Hepatocyte (in vitro differentiated cells): ENCODE measurements around the gene SMIM1. TPM values are rescaled to one million over a fixed set of nuclear protein-coding genes. Genes with fewer than 3 reads are reported as not detected.

Experiments
- DNase-seq: peaks from one replicate; pipeline ENCODE4 v3.0.0-alpha.2; 2016; ENCODE audit warnings: low spot score
- H2AFZ ChIP-seq: fragments of 200-600 bp; sonication (generic); 2 replicates; pipeline ENCODE4 v1.6.0; 2016; ENCODE audit warnings: antibody characterized with exemption, mild to moderate bottlenecking
- H3K27ac ChIP-seq: fragments of 200-600 bp; sonication (generic); 2 replicates; pipeline ENCODE4 v1.5.1; 2016; ENCODE audit warnings: mild to moderate bottlenecking
- H3K27me3 ChIP-seq: fragments of 200-600 bp; sonication (generic); 2 replicates; pipeline ENCODE4 v1.6.1; 2016
- H3K36me3 ChIP-seq: fragments of 200-600 bp; sonication (generic); replicated peaks from 2 replicates; pipeline ENCODE4 v1.5.1; 2016; ENCODE audit warnings: low read depth; ENCODE audit not compliant: insufficient read depth
- H3K4me1 ChIP-seq: fragments of 200-600 bp; sonication (generic); 2 replicates; pipeline ENCODE4 v1.5.1; 2016; ENCODE audit warnings: mild to moderate bottlenecking, moderate library complexity; ENCODE audit not compliant: insufficient read depth
- H3K4me2 ChIP-seq: fragments of 200-600 bp; sonication (generic); 2 replicates; pipeline ENCODE4 v1.6.0; 2016
- H3K4me3 ChIP-seq: fragments of 200-600 bp; sonication (generic); 2 replicates; pipeline ENCODE4 v1.5.1; 2016; ENCODE audit warnings: mild to moderate bottlenecking
- H3K79me2 ChIP-seq: fragments of 200-600 bp; sonication (generic); 2 replicates; pipeline ENCODE4 v1.6.0; 2017; ENCODE audit warnings: mild to moderate bottlenecking
- H3K9me2 ChIP-seq: fragments of 200-600 bp; sonication (generic); replicated peaks from 2 replicates; pipeline ENCODE4 v1.6.0; 2017; ENCODE audit warnings: mild to moderate bottlenecking; ENCODE audit not compliant: insufficient read depth
- H3K9me3 ChIP-seq: fragments of 200-600 bp; sonication (generic); 2 replicates; pipeline ENCODE4 v1.5.1; 2016; ENCODE audit warnings: low read depth, mild to moderate bottlenecking
- H4K20me1 ChIP-seq: fragments of 200-600 bp; sonication (generic); 2 replicates; pipeline ENCODE4 v1.6.0; 2016; ENCODE audit warnings: mild to moderate bottlenecking; ENCODE audit not compliant: insufficient read depth, poor library complexity, severe bottlenecking
- CTCF ChIP-seq: fragments of 200-600 bp; sonication (generic); IDR thresholded peaks from 2 replicates; pipeline ENCODE4 v1.5.1; 2016; ENCODE audit warnings: antibody characterized with exemption, mild to moderate bottlenecking; ENCODE audit not compliant: poor library complexity
- EZH2 ChIP-seq: fragments of 200-600 bp; sonication (generic); IDR thresholded peaks from 2 replicates; pipeline ENCODE4 v1.6.1; 2016; ENCODE audit warnings: antibody characterized with exemption, mild to moderate bottlenecking, borderline replicate concordance
- EZH2phosphoT487 ChIP-seq: fragments of 200-600 bp; sonication (generic); IDR thresholded peaks from one replicate; pipeline ENCODE4 v1.6.1; 2018; ENCODE audit warnings: antibody characterized with exemption, mild to moderate bottlenecking, low read depth, moderate library complexity; ENCODE audit not compliant: unreplicated experiment, severe bottlenecking
- WGBS: methylation state at CpG from one replicate; pipeline ENCODE4 v1.1.6; 2016; ENCODE audit warnings: low lambda C conversion rate; ENCODE audit errors: missing lambda C conversion rate; 5-methylcytosine and 5-hydroxymethylcytosine counted together
- polyA plus RNA-seq: library from polyadenylated mRNA; unstranded; fragments of >200 nt; fragmentation: Nextera tagmentation; extraction: Ambion mirVana; gene quantifications from 2 replicates; pipeline ENCODE4 v1.2.1, GENCODE V29; 2016
- total RNA-seq: library from RNA; depleted of rRNA; stranded (reverse); fragments of >200 nt; gene quantifications from 2 replicates; pipeline ENCODE4 v1.2.3, GENCODE V29; 2014

SMIM1 gene
- total and polyA plus RNA-seq, 2 experiments from 2014 or later, result 21.0 to 118 TPM

- WGBS, result 39% methylated on average over 34 of the region's 37 CpGs
- Histone ChIP-seq H3K4me2 (no peak overlapping the region), H3K9me3 (no peaks in the 10 kb centered on the region), H2AFZ (no peak overlapping the region), H4K20me1 (no peaks in the 10 kb centered on the region), H3K9me2 (no peaks in the 10 kb centered on the region), H3K36me3 (no peaks in the 10 kb centered on the region), H3K27me3 (no peaks in the 10 kb centered on the region), H3K27ac (no peak overlapping the region), H3K4me1 (no peaks in the 10 kb centered on the region), H3K4me3 (no peak overlapping the region), H3K79me2 (no peaks in the 10 kb centered on the region)
- TF ChIP-seq EZH2 (no peak), EZH2phosphoT487 (no peak), CTCF (no peak)
- no peak for DNase-seq
Observed at GRCh38 chr1:3732434-3733093, 40.0 kb upstream of the SMIM1 start.

- H3K4me3 ChIP-seq, result no peak overlapping the region
- no peak for TF ChIP-seq EZH2phosphoT487
- TF ChIP-seq CTCF, result no peak
- TF ChIP-seq EZH2, result no peak
- H3K27me3 ChIP-seq, result no peaks in the 10 kb centered on the region
- no peaks in the 10 kb centered on the region for H3K9me2 ChIP-seq
- no peak for DNase-seq
- H3K4me1 ChIP-seq, result no peaks in the 10 kb centered on the region
- WGBS, result 84% methylated on average over 29 of the region's 29 CpGs
- no peak overlapping the region for H3K27ac ChIP-seq
- H4K20me1 ChIP-seq, result no peaks in the 10 kb centered on the region
- no peak overlapping the region for H2AFZ ChIP-seq
- H3K36me3 ChIP-seq, result no peaks in the 10 kb centered on the region
- no peaks in the 10 kb centered on the region for H3K79me2 ChIP-seq
- no peaks in the 10 kb centered on the region for H3K9me3 ChIP-seq
- no peak overlapping the region for H3K4me2 ChIP-seq
Observed at GRCh38 chr1:3733094-3733882, 39.3 kb upstream of the SMIM1 start.

- H3K9me3 ChIP-seq, result no peaks in the 10 kb centered on the region
- no peak overlapping the region for H3K4me2 ChIP-seq
- no peak for TF ChIP-seq EZH2
- no peak for TF ChIP-seq CTCF
- no peak for TF ChIP-seq EZH2phosphoT487
- H3K27me3 ChIP-seq, result no peaks in the 10 kb centered on the region
- no peaks in the 10 kb centered on the region for H3K4me1 ChIP-seq
- no peaks in the 10 kb centered on the region for H3K9me2 ChIP-seq
- no peak overlapping the region for H3K27ac ChIP-seq
- no peaks in the 10 kb centered on the region for H3K79me2 ChIP-seq
- H2AFZ ChIP-seq, result no peak overlapping the region
- no peak for DNase-seq
- no peaks in the 10 kb centered on the region for H3K36me3 ChIP-seq
- H3K4me3 ChIP-seq, result no peak overlapping the region
- 89% methylated on average over 17 of the region's 17 CpGs for WGBS
- H4K20me1 ChIP-seq, result no peaks in the 10 kb centered on the region
Observed at GRCh38 chr1:3733883-3734589, 38.5 kb upstream of the SMIM1 start.
